Cardiac septum (tissue), 1 donor: ENCODE measurements around the gene FMNL2. TPM values are rescaled to one million over a fixed set of nuclear protein-coding genes. Genes with fewer than 3 reads are reported as not detected.
A peak's percentile ranks its signal among the peaks of the same experiment; 100 is the strongest.
"Not testable (repeated sequence)": the region's sequence is repeated elsewhere in the genome, so short reads cannot be mapped to it uniquely, and the experiment has no call there.

Experiments
- DNase-seq: peaks from one replicate; pipeline ENCODE4 v3.0.0-alpha.2; 2020; ENCODE audit warnings: low spot score
- intact Hi-C: fragments of 100-400 bp; cut with DNase I; formaldehyde crosslinking; loops from one replicate; pipeline ENCODE4 v1.14.0; 2022
- long read RNA-seq: library from polyadenylated mRNA; unstranded; transcript quantifications from one replicate; pipeline ENCODE4 v2.0.0, GENCODE V29; 2021
- total RNA-seq: library from RNA; stranded (reverse); fragmentation: NEBNext Ultra II Directional; extraction: Animal tissue kit (Norgen Biotek cat#: 25700); gene quantifications from one replicate; pipeline ENCODE4 v1.2.1, GENCODE V29; 2021
- donor health status: DM: no; HTN: no; CAD: no.

Gene FMNL2
- 6.2 TPM for total RNA-seq
- long read RNA-seq, partial matches to known transcripts, result 2 of 8 reads
- long read RNA-seq, other reads (novel, unspliced or antisense), result 6 of 8 reads

DNA sequence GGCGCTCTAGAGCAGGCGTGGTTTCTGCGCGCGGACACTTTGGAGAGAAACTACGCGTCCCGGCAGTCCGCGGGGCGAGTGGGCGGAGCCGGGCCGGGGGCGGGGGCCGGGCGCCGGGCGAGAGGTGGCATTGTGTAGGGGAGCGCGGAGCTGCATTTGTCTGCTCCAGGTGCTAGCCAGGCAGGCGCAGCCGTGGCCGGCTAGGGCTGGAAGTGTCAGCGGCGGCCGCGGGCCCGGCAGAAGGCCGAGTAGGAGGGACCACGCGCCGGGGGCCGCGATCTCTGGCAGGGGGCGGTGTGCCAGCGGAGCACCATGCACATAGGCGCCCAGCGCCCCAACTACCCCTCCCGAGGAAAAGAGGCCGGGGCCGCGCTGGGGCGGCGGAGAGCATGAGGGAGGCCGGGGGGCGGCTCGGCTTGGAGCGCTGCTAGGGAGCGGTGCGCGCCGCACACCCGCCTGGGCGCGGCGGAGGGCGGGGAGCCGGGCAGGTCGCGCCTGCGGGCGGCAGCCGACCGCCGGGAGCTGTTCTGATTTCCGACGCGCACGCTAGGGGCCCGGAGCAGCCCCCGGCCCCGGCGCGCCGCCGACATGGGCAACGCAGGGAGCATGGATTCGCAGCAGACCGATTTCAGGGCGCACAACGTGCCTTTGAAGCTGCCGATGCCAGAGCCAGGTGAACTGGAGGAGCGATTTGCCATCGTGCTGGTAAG lies at the start of gene FMNL2:
FMNL2 (plus strand) TSS at position 159 of the 710 bp plus-strand sequence.
- intact Hi-C loops, result loop anchor here (5.0 to 10.0 kb wide), 4 partner anchors 82 to 380 kb away; partner anchors contain the start of genes ARL6IP6 and PRPF40A
- DNase-seq, result peak; percentile 88

DNA sequence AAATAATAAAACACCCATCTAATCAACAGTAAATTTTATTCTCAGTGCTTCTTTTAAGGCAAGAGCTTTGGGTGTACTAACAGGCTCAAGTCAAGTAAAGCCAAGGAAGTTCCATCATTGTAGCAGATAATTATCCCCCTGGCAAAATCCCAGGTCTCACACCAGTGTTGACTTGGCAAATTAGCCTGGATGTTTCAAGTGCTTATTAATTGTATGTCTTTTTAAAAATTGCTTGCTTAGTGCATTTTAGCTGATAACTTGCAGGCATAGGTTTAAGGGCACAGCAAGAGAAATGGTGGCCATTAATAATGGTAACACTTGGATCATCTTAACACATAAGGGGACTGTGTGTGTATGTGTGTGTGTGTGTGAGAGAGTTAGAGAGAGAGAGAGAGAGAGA lies 42.0 kb upstream of the FMNL2 start:
- intact Hi-C loops, result no loop called here
- no peak for DNase-seq

DNA sequence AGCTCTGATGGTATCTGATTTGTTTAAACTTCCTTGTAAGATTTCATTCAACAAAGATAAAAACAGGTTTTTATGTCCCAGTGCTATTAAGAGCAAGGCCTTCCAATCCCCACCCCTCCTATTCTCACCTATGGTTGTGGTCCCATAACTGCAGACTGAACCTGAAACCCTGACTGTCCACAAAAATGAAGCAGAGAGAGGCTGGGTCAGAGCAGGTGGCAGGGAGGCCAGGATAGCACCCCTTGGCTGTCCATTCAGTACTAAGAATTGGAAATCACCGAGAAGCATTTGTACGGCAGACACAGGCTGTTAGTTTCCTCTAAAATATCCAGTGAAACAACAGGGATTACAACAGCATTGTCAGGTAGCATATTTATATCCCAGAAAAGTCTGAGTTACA lies 37.3 kb upstream of the FMNL2 start:
- intact Hi-C loops, result no loop called here
- no peak for DNase-seq

DNA sequence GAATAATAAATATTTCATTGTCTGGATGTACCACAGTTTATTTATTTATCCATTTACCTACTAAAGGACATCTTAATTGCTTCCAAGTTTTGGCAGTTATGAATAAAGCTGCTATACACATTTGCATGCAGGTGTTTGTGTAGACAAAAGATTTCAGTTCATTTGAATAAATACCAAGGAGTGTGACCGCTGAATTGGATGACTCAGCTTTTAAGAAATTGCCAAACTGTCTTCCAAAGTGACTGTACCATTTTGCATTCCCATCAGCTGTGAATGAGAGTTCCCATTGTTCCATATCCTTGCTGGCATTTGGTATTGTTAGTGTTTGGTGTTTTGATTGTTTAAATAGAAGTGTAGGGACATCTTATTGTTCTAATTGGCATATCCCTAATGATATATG lies 36.2 kb upstream of the FMNL2 start:
- intact Hi-C loops, result no loop called here
- DNase-seq, result no peak

DNA sequence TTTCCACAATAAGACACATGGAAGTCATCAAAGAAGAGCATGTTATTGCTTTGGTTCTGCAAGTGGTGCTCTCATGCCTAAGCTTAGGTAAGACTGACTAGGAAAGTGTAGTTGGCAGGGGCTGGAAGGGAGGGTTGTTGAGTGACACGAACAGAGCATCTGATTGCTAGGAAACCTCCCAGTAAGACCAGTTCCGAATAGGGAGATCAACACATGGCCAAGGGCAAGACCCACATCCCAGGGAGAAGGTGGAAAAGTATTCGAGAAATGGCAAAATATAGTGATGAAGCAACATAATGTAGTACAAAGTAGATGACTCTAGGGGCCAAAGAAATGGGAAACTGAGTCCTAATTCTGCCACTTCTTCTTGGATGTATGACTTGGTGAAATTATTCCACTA lies 33.8 kb upstream of the FMNL2 start:
- intact Hi-C loops, result no loop called here
- no peak for DNase-seq

DNA sequence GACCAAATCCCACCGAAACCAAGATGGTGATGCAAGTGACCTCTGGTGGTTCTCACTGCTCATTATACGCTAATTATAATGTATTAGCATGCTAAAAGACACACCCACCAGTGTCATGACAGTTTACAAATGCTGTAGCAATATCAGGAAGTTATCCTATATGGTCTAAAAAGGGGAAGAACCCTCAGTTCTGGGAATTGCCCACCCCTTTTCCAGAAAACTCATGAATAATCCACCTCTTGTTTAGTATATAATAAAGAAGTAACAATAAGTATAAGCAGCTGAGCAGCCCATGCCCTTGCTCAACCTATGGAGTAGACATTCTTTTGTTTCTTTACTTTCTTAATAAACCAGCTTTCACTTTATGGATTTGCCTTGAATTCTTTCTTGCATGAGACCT lies 31.0 kb upstream of the FMNL2 start:
- intact Hi-C loops, result no loop called here
- no peak for DNase-seq

DNA sequence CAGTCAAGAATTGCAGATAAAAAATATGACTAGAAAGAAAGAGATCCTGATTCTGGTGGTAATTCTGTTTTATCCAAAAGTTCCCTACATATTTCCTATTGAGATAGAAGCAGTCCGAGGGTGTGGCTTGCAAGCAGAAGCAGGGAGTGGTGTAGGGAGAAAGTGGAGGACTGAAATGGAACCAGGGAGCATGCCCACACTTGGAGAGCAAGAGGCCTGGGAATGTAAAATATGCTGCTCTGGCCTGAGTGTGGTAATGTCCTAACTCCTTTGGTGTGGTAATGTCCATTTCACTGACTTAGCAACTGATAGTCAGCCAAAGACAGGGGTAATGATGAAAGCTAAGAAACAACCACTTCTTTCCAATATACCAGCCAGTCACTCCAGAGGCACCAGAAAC lies 30.1 kb upstream of the FMNL2 start:
- intact Hi-C loops, result no loop called here
- DNase-seq, result no peak

DNA sequence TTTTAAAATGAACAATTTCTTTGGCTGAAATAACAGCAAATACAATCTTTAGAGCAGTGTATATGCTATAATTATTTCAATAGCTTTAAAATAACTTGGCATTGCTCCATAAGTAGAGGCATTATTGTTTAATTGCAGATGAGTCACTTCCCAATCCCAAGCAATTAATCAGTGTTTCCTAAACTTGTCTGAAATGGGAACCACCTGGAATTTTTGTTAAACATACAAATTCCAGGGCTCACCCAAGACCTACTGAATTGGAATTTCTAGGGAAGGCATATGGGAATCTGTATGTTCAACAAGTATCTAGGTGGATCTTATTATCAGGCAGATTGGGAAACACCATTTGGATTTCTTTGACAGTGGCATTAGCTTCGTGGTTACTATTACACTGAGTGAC lies 27.1 kb upstream of the FMNL2 start:
- intact Hi-C loops, result no loop called here

DNA sequence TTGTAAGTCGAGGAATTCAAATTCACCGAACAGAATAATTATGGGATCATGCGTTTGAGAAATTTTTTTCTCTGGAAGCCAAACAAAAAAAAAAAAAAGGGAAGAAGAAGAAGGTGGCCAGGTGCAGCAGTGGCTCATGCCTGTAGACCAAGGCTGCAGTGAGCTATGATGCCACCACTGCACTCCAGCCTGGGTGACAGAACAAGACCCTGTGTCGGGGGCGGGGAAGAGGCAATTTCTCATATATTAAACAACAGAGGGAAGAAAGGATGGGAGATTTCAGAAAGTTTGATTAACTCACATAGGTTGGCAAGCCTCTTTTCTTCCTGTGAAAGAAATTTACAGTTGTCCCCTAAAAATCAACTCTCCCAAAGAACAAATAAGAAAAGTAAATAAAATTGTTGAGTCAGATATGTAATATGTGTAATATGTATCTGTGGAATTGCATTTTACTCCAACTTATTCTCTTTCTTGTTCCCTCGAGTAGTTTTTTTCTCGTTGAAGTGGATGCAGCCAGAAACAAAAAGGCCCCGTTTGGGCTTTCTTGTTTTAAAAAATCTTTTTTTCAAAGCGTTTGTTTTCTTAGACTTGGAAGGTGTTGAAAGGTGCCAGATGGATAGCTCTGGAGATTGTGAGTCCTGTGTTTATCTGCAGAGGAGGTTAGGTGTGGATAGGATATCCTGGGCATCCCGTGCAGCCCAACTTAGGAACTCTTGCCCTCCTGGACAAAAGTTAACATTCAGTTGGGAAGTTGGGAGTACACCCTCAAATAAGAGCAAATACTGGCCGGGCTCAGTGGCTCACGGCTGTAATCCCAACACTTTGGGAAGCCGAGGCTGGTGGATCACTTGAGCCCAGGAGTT lies 25.4 kb upstream of the FMNL2 start:
- DNase-seq, result no peak
- intact Hi-C loops, result no loop called here

More for the DNA sequence above, 27.1 kb upstream of the FMNL2 start:
- no peak for DNase-seq

DNA sequence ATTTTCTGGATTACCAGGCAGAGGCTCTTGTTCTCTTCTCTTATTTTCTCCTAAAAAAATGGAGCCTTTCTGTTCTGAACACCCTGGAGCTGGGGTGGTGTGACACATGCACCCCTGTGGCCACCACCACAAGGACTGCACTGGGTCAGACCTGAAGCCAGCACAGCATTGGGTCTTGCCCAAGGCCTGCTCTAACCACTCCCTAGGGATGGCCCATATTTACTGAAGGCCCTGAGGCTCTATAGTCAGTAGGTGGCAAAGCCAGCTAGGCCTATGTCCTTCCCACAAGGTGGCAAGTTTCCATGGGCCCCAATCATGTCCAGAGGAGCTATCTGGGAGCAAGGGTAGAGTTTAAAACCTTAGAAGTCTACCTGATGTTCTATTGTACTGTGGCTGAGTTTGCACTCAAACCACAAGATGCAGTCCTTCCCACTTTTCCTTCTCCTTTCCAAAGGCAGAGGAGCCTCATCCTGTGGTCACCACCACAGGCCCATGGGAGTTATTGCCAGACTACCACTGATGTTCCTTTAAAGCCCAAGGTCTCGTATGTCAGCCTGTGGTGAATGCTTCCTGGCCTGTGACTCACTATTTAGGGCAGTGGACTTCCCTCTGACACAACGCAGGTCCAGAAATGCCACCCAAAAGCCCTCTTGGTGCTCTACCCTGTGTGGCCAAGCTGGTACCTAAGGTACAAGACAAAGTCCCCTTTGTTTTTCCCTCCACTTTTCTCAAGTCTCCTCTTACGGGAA lies 15.0 kb upstream of the FMNL2 start:
- intact Hi-C loops, result no loop called here
- no peak for DNase-seq

DNA sequence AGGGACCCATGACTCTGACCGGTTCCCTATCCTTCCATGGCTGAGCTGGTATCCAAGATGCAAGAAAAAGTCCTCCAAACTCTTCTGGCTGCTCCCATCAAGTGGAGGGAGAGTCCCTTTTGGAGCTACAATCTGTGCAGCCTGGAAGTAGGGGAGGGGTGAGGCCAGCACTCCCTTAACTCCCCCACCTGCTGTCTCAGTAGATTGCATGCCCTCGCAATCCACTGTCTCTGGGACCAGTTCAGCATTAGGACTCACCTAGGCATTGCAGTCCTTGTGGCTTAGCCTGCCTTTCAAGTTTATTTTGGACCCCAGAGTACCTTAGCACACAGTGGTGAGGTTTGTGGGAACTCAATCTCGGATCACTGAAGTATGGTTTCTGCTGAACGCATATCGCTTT lies 14.2 kb upstream of the FMNL2 start:
- intact Hi-C loops, result no loop called here
- DNase-seq, result no peak

DNA sequence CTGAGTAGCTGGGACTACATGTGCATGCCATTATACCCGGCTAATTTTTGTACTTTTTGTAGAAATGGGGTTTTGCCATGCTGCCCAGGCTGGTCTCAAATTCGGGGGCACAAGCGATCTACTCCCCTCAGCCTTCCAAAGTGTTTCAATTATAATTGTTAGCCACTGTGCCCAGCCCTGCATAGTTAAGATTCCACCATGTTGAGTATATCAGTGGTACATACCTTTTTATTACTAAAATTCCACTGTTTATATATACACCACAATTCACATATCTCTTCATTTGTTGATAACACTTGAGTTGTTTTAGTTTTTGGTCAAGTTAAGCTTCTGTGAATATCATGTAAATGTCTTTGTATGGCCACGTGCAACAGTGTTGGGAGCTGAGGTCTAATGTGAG lies 12.8 kb upstream of the FMNL2 start:
- DNase-seq, result no peak
- intact Hi-C loops, result no loop called here

DNA sequence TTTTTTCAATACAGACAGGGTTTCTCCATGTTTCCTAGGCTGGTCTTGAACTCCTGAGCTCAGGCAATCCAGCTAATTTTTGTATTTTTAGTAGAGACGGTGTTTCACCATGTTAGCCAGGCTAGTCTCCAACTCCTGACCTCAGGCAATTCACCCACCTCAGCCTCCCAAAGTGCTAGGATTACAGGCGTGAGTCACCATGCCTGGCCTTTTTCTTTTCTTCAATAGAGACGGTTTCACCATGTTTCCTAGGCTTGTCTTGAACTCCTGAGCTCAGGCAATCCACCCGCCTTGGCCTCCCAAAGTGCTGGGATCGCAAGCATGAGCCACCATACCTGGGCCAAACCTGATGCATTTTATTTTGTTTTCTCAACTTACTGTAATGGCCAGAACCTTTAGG lies 9.8 kb upstream of the FMNL2 start:
- DNase-seq, intact Hi-C loops: not testable (repeated sequence)

DNA sequence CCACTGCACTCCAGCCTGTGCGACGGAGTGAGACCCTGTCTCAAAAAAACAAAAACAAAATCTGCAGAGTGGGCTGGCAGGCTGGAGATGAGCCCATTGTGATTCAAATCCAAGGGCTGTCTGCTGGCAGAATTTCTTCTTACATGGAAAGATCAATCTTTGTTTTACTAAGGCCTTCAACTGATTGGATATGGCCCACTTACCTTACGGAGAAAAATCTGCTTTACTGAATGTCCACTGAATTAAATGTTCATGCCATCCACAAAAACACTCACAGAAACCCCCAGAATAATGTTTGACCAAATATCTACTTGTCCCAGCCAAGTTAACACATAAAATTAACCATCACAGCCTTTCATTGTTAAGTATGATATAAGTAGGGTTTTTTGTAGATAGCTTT lies 8.3 kb upstream of the FMNL2 start:
- no peak for DNase-seq
- intact Hi-C loops, result no loop called here

DNA sequence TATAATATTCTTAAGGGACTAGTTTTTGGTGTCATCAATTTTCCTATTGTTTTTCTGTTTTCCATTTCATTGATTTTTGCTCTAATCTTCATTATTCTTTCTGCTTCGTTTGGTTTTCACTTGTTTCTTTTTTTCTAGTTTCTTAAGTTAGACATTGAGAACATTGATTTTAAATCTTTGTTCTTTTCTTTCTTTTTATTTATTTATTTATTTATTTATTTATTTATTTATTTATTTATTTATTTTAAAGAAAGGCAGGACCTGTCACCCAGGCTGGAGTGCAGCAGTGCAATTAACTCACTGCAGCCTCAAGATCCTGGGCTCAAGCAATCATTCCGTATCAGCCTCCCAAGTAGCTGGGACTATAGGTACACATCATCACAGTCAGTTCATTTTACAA lies 7.0 kb upstream of the FMNL2 start:
- no peak for DNase-seq
- intact Hi-C loops, result no loop called here

DNA sequence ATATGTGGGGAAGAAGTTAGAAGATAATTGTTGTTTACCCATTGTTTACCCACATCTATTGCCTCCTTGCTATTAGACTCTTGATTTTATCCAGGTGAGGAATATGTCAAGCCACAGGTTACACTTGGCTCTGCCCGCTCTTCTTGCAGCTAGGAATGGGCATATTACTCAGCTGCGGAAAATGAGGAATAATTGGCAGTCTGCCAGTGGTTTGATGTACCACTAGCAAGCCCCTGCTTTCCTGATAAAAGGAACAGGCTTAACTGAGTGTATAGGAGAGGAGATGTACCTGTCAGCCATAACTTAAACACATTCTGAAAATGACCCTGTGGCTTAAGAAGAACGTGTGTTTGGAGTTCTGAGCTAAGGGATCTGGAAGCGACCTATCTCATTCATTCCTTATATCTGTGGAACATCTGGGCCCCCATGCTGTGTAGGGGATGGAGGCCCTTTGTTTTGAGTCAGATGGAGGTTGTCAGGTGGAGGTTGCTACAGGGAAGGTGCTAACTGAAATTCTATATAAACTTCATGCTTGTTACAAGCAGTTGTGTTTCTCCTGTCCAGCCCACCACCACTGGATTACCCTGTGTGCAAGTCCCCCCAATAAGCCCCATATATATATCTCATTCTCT lies 4.6 kb upstream of the FMNL2 start:
- DNase-seq, result no peak
- intact Hi-C loops, result loop anchor here (5.0 to 10.0 kb wide), 2 partner anchors 307 to 384 kb away; partner anchors contain the start of genes ARL6IP6 and PRPF40A

DNA sequence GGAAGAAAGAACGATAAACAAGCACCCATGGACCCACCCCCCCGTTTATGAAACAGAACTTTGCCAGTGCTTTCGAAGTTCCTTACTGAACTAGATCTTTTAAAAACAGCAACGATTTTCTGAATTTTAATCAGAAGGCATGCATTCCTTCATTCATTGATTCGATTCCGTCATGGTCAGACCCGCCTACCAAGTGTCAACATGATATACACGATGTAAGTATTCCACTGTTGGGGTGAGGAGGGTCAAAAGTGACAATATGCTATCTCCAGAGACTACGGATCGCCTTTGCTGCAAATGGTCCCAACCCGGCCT lies 316 bp upstream of the FMNL2 start:
- intact Hi-C loops, result loop anchor here (5.0 to 10.0 kb wide), 5 partner anchors 83 to 380 kb away; partner anchors contain the start of genes ARL6IP6 and PRPF40A
- DNase-seq, result no peak

DNA sequence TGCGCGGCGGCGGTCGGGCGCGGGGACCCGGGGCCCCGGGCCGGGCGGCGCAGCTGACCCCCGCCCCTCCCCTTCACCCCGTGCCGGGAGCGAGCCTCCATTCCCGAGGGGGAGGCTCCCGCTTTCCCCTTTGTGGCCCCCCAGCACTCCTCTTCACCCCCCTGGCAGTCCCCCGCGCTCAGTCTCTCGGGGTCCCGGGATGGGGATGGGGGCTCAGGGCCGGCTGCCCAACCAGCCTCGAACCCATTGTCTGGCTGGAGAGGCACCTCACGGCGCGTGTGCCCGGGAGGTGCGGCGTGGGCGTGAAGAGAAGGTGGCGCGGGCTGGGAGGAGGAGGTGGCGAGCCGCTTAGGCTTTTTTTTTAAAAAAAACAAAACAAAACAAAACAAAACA lies 748 bp downstream of the FMNL2 start:
- intact Hi-C loops, result loop anchor here (5.0 to 10.0 kb wide), 4 partner anchors 82 to 379 kb away; partner anchors contain the start of genes ARL6IP6 and PRPF40A
- DNase-seq, result no peak

DNA sequence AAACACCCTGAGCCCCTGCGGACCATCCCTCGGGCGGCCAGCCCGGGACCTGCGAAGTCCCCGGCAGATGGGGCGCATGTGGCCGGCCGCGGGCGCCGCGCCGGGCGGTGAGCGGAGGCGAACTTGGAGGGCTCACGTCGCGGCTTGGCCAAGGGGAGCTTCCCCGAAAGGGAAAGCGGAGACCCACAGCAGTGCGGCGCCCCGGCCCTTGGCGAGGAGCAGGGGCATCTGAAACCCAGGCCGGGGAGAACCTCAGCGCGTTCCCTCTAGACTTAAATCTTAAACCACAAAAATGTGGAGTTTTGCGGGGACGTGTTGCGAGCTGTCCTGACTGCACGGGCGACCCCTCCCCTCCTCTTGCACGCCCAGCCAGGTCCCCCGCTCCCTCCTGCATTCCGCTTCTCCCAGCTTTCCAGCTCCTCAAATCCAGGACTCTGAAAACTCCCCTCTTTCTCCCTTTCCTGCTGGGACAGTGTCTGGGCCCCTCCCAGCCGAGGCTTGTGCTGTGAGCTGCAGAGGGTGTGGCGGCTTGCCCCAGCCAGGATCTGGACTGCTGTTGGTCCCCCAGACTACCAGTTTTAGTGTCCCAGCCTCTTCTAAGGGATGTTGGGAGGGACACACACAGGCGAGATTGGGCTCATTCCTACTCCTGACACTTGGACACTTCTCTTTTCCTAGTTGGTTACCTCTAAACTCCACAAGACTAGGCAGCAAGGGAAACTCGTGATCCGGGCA lies 1.3 kb downstream of the FMNL2 start:
- no peak for DNase-seq
- intact Hi-C loops, result loop anchor here (5.0 to 10.0 kb wide), 4 partner anchors 81 to 379 kb away; partner anchors contain the start of genes ARL6IP6 and PRPF40A
